NOMO-1 (cell line): ENCODE measurements around the gene SESTD1.

Experiments
- DNase-seq, 2 experiments: peaks; one replicate each; lab custom pipeline; 2025; ENCODE audit not compliant: unreplicated experiment in 2 of 2; lab: John Stamatoyannopoulos, UW

Gene SESTD1

DNA sequence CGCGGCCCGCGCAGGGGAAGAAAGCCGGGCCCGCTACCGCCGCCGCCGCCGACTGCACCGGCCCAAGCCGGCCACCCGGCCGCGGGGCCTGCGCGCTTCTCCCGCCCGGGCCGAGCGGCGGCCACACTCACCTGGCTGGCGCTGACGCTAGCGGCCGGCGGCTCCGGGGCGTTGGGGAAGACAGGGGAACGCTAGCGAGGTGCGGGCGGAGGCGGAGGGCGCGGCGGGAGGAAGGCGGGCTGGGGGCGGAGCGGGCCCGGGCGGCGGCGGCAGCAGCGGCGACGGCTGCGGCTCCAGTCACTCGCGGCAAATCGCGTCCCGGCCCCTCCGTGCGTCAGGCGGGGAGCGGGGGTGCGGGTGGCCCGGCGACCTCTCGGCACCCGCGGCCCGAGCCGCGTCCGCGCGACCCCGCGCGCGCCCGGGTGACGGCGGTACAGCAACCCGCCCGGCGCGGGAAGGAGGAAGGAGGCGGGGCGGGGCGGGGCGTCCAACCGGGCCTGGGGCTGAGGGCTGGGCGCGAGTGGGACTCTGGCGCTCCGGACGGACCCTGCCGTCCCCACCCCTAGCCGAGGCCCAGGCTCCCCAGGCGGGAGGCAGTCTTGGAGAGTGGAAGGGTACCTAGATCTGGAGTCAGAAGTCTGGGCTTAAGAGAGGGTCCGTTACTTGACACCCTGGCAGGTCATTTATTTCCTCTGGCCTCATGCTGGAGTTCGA lies at the start of gene SESTD1:
SESTD1 (minus strand) TSS at position 465 of the 714 bp plus-strand sequence. CDS start 72,991 bp downstream, outside the sequence.
- DNase-seq: peak; percentile 11 to 52

GRCh38 chr2:179313057-179313456 lies 48.4 kb upstream of the SESTD1 start:
- no peak for DNase-seq

DNA sequence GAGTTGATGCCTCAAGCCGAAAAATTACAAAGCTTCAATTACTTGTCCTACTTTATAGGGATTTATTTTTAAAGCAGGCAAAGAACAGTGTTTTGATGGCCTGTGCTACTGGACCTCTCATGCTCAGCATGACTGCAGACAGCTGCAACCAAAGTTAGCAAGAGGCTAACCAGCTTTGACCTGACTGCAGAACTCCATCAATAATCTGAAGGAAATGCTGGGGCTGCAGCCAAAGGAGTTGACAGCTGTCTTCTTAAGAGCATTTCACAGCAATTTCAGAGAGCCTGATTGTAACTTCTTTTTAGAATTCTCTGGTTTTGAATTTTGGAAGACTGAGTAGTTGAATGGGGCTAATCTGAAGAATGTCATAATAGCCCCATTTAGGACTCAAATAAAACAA lies 46.5 kb upstream of the SESTD1 start:
- DNase-seq: no peak

GRCh38 chr2:179307616-179308371 lies 43.2 kb upstream of the SESTD1 start:
- no peak for DNase-seq

DNA sequence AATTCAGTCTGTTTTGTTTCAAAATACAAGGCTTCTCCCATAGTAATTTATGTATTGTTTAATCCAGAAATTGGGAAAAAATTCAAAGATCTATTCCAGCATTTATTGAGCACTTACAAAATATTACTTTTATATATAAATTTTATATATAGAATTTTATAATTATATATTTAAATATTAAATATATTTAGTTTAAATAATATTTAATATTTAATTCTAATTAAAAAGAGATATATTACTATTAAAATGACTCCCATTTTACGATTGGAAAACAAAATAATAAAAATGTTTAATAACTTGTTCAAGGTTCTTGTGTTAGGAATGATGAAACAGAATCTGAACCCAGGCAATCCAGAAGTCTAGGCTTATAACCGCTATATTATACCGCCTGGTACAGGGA lies 40.5 kb upstream of the SESTD1 start:
- DNase-seq: no peak

DNA sequence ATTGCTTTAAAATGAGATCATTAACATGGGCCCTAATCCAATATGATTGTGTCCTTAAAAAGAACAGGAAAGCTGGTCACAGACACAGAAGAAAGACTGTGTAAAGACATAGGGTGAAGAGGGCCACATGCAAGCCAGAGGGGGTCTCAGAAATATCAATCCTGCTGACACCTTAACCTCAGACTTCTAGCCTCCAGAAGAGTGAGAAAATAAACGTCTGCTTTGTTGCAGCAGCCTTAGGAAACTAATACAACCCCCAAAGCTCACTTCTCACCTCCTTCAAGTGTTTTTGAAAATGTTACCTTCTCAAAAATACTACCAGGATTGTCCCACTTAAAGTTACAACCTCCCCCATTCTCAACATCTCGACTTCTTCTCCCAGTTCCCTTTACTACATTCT lies 39.8 kb upstream of the SESTD1 start:
- DNase-seq: no peak

GRCh38 chr2:179302764-179303571 lies 38.3 kb upstream of the SESTD1 start:
- DNase-seq: no peak

GRCh38 chr2:179302149-179302548 lies 37.5 kb upstream of the SESTD1 start:
- DNase-seq: no peak

- no peak for DNase-seq
Measured at GRCh38 chr2:179298666-179299065, 34.0 kb upstream of the SESTD1 start.

DNA sequence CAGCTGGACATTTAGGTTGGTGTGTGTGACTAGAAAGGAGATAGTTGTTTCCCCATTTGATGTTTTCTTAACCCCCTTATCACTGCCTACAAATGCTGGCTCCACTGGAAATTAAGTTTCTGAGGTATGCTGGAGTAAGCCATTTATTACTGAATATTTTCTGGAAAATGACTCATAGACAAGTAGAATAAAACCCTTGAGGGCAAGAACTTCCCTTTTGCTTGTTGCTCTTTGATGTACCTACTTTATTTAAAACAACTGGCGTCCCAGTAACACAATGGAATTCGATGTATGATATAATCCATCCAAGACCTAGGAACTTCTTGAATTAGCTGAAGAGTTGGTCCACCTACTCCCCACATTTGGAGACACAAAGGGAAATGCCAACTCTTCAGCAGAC lies 33.3 kb upstream of the SESTD1 start:
- DNase-seq: no peak

GRCh38 chr2:179290329-179290728 lies 25.7 kb upstream of the SESTD1 start:
- DNase-seq: no peak

GRCh38 chr2:179285060-179285459 lies 20.4 kb upstream of the SESTD1 start:
- no peak for DNase-seq

GRCh38 chr2:179277429-179278196 lies 13.0 kb upstream of the SESTD1 start:
- no peak for DNase-seq

- no peak for DNase-seq
Measured at GRCh38 chr2:179275253-179276012, 10.8 kb upstream of the SESTD1 start.

GRCh38 chr2:179274749-179275148 lies 10.1 kb upstream of the SESTD1 start:
- DNase-seq: no peak

DNA sequence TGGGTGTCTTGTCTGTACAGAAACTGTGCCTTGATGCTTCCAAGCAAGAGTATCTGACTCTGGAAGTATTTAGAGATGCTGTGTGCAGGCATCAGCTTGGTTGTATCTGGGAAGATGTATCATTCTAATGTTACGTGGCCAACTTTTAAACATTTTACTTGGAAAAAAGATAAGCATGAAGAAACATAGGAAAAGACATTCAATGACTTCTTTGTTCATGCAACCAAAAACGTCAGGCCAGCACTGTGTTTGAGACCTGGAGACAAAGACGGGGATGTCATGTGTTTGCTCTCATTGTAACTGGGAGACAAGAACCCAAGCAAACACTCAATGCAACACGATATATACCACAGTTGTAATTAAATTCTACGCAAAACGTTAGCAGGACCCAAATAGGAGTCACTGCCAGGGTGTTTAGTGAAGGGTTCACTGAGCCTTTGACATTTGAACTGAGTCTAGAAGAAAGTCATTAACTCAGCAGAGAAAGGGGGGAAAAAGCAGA lies 8.9 kb upstream of the SESTD1 start:
- no peak for DNase-seq

DNA sequence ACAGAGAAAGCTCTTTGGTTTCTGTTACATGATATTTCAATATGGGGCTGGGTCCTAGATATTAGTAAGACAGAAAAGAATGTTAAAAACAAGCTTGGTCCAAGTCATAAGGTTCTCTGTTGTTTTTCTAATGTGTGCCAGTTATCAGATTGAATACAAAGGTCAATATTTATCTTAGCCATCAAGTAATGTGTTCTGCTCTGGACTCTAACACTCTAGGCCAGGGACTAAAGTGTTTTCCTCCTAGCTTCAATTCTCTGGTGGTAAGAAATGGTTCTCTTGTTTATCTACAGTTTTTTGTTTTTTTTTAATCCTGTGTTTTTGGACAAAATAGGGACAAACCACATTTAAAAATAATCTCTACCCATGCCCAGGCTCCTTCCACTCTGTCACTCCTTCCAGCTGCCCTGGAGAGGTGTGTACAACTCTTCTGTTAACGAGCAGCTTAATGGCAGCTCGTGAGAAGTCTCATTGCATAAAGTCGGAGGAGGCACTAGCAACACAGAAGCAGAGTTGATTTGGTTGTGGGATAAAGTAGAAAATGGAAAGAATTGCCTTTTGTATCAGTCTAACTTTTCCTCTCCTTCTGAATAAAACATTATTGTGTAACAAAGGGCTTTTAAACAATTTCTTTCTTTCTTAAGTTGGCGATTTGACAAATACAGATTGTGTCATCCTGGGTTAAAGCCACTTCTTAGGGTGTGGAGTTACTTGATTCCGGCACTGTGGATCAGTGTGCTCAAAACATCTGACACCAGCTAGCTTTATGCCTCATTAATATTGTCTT lies 8.0 kb upstream of the SESTD1 start:
- DNase-seq: no peak

- DNase-seq: no peak
Measured at GRCh38 chr2:179270689-179271088, 6.1 kb upstream of the SESTD1 start.
